Panc1 (cell line): ENCODE measurements around the gene PRXL2B.

Experiments used
- POLR2AphosphoS5 ChIP-seq: IDR thresholded peaks from 2 replicates; pipeline ENCODE4 v1.6.1; 2012; ENCODE audit warnings: mild to moderate bottlenecking, low read depth, low read length, moderate library complexity
- SIN3A ChIP-seq: IDR thresholded peaks from 2 replicates; pipeline ENCODE4 v1.6.1; 2012; ENCODE audit warnings: low read depth, mild to moderate bottlenecking, low read length, moderate library complexity, borderline replicate concordance; ENCODE audit not compliant: insufficient read depth
- TF ChIP-seq, protein P1 (sequence below): fragments of 450-650 bp; IDR thresholded peaks from 2 replicates; pipeline ENCODE4 v1.5.1; 2017; ENCODE audit warnings: mild to moderate bottlenecking
- TF ChIP-seq, protein P2 (sequence below), 2 experiments: IDR thresholded peaks; 2 replicates each; pipeline ENCODE4 v1.6.1; 2011 to 2012; ENCODE audit warnings: low read depth in 2 of 2, control low read depth in 1 of 2, low read length in 1 of 2, mild to moderate bottlenecking in 1 of 2, moderate library complexity in 1 of 2; ENCODE audit not compliant: insufficient read depth in 1 of 2

DNA sequence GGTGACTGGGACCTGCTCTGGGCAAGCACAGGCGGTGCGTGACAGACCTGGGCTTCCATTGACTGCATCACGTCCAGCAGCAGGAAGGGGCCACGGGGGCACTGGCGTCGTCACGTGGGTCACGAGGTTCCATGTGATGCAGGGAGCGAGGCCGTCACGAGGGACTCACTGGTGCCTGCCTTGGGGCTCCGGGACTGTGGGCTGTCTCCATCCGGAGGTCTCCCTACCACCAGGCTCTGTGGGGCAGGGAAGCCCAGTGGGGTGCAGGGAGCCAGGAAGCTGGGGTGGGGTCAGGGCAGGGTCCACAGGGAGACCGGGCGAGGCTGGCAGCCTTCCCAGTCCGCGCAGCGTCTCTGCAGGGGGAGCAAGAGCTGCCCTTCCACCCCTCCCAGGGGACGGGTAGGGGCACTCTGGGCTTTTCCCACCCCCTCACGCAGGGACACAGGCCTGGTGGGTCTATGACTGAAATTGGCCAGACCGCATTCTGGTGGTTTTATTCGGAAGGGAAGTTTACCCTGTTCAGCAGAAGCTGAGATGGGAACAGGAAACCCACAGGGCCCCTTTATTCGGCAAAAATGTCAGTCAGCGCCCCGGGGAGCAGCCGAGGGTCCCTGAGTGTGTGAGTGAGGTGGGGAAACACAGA is 30.8 kb upstream of the PRXL2B start:
- TF ChIP-seq, protein P1, sequence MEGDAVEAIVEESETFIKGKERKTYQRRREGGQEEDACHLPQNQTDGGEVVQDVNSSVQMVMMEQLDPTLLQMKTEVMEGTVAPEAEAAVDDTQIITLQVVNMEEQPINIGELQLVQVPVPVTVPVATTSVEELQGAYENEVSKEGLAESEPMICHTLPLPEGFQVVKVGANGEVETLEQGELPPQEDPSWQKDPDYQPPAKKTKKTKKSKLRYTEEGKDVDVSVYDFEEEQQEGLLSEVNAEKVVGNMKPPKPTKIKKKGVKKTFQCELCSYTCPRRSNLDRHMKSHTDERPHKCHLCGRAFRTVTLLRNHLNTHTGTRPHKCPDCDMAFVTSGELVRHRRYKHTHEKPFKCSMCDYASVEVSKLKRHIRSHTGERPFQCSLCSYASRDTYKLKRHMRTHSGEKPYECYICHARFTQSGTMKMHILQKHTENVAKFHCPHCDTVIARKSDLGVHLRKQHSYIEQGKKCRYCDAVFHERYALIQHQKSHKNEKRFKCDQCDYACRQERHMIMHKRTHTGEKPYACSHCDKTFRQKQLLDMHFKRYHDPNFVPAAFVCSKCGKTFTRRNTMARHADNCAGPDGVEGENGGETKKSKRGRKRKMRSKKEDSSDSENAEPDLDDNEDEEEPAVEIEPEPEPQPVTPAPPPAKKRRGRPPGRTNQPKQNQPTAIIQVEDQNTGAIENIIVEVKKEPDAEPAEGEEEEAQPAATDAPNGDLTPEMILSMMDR: no peak
- TF ChIP-seq, protein P2, sequence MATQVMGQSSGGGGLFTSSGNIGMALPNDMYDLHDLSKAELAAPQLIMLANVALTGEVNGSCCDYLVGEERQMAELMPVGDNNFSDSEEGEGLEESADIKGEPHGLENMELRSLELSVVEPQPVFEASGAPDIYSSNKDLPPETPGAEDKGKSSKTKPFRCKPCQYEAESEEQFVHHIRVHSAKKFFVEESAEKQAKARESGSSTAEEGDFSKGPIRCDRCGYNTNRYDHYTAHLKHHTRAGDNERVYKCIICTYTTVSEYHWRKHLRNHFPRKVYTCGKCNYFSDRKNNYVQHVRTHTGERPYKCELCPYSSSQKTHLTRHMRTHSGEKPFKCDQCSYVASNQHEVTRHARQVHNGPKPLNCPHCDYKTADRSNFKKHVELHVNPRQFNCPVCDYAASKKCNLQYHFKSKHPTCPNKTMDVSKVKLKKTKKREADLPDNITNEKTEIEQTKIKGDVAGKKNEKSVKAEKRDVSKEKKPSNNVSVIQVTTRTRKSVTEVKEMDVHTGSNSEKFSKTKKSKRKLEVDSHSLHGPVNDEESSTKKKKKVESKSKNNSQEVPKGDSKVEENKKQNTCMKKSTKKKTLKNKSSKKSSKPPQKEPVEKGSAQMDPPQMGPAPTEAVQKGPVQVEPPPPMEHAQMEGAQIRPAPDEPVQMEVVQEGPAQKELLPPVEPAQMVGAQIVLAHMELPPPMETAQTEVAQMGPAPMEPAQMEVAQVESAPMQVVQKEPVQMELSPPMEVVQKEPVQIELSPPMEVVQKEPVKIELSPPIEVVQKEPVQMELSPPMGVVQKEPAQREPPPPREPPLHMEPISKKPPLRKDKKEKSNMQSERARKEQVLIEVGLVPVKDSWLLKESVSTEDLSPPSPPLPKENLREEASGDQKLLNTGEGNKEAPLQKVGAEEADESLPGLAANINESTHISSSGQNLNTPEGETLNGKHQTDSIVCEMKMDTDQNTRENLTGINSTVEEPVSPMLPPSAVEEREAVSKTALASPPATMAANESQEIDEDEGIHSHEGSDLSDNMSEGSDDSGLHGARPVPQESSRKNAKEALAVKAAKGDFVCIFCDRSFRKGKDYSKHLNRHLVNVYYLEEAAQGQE (IDR thresholded peaks at IDR 0.05; ENCODE audit: insufficient read depth in 1 of 2, low read depth in 2 of 2, low read length in 1 of 2): no peak
- TF ChIP-seq POLR2AphosphoS5: no peak
- no peak for TF ChIP-seq SIN3A
